Medulla oblongata (tissue), 1 donor: ENCODE results near the gene TRIM44.
"Not testable (repeated sequence)": the region's sequence is repeated elsewhere in the genome, so short reads cannot be mapped to it uniquely, and the experiment has no call there.

ENCODE experiments used
- DNase-seq: peaks from one replicate; pipeline ENCODE4 v3.0.0-alpha.2; 2015; ENCODE audit errors: extremely low spot score

Gene TRIM44

DNA sequence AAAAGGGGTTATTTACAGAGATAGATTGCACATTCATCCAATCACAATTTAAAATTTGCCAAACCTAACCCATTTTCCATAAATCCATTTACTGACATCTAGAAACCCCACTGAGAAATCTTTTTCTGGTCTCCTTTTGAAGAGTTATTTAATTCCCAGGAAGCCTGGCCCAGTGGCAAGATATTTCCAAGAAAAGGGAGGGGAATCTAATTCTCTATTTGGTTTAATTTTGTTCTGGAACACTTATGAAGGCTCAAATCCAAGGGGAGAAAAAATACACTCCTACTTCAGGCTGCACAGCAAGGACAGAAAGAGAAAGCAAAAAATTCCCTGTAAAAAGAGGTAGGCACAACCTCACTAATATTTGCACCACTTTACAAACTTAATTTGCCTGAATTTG lies 193.1 kb downstream of the TRIM44 start:
- DNase-seq: peak; percentile 19

DNA sequence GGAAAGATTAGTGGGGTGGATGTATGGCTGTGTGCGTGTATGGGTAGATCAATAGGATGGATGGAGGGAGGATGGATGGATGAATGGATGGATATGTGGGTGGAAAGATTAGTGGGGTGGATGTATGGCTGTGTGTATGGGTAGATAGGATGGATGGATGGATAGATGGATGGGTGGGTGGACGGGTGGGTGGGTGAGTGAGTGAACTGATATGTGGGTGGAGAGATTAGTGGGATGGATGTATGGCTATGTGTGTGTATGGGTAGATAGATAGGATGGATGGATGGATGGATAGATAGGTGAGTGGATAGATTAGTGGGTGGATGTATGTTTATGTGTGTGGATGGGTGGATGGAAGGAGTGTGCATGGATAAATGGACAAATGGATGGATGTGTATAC lies 193.7 kb downstream of the TRIM44 start:
- DNase-seq: no peak

DNA sequence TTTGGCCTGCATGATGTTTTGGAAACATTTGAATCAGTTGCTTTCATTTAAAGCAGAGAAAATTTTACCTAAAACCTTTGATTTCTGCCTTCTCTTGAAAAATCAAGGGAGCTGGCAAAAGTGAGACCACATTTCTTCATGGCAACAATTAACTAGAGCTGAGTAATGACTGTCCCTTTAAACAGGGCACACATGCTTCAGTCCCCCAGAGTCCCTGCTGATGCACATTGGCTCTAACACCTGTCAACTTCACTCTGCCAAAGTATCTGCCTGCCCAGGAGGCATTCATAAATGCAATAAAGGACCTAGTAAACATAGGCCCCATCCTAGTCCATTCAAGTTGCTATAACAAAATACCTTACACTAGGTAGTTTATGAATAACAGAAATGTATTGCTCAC lies 194.2 kb downstream of the TRIM44 start:
- DNase-seq: no peak

DNA sequence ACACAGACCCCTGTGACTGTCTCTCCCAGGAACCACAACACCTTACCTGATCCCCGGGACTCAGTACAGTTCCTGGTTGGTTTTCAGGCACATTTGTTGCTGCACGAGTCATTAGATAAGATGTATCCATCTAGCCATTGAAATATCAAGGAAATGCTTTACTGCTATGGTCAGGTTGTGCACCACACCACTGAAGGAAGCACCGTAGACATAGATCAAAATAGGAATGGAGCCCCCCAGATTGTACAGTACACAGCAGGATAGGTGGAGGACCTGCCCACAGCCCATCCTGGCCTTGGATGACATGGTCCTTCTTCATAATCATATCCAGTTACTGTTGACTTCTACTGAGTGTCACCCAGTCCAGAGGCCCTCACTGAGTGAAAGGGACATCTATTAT lies 195.3 kb downstream of the TRIM44 start:
- no peak for DNase-seq

DNA sequence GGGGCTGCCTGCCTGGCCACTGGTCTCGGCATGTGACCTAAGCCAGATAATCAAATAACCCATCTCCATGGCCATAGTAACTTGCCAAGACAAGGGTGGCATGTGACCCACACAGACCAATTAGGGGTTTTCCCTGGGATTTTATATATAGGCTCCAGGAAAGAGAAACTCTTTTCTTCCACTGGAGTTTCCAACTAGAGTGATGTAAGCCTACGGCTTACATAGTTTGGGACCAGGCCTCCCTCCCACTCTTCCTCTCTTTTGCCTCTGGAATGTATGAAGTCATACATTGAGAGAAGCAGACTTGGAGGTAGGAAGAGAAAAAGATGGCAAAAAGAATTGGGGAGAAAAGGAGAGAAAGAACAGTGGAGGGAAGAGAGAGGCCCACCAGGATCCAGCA lies 196.7 kb downstream of the TRIM44 start:
- DNase-seq: no peak

DNA sequence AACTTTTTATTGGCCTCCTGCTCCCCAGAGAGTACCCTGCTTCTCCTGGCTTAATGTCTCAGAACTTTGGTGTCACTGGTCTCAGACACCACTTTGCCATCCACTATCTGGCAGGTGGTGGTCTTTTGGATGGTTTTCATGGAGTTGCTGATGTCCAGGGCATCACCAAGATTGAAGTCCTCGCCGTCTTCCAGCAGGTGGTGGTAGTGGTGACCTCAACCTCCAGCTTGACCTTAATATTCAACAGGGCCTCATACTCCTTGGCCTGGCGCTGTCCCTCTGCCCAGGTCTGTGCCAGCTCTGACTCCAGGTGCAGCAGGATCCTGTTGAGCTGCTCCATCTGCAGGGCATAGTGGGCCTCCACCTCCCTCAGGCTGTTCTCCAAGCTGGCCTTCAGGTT lies 197.6 kb downstream of the TRIM44 start:
- DNase-seq: not testable (repeated sequence)

DNA sequence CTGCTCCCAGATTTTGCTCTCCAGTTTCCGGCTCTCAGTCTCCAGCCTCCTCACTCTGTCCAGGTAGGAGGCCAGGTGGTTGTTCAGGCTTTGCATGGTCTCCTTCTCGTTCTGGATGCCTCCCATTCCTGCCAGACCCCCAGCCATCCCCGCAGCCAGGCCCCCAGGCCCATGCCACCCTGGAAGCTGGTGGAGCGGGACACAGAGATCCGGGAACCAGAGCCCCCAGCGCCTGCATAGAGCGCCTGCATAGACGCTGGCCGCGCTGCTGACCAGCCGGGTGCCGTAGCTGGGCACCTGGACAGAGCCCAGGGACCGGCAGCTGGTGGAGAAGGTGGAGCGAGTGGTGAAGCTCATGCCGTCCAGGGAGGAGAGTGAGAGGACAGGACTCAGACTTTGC lies 198.6 kb downstream of the TRIM44 start:
- DNase-seq: no peak

DNA sequence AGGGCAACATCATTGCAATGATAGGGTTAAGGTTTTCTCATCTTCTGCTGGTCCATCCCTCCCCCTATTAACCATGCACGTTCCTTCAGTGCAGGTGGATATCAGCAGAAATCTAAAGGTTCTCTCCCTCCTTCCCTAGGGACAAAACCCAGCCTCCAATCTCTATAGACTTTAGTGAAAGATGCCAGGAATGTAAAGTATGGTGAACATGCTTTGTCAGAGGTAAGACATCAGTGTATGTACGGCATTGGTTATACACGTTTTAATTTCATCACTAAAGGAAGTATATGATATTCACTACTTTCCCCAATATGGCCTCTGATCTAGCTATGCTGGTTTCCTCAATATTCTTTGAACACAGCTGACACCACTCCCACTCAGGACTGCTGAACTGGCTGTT lies 200.1 kb downstream of the TRIM44 start:
- DNase-seq: no peak

DNA sequence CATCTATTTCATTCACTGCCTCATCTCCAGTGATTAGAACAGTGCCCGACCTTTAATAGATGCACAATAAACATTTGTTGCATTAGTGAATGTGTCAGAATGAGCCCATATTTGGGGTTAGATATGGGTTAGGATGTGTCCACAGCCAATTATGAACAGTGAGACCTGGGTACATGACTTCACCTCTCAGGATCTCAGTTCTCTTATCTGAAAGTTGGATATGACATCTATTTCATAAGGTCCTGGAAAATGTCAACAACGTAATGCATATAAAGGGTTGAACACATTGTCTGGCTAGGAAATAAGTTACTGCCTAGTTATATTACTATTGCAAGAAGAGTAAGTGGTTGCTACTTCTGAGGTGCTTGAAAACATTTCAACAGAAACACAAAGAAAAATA lies 201.6 kb downstream of the TRIM44 start:
- no peak for DNase-seq

DNA sequence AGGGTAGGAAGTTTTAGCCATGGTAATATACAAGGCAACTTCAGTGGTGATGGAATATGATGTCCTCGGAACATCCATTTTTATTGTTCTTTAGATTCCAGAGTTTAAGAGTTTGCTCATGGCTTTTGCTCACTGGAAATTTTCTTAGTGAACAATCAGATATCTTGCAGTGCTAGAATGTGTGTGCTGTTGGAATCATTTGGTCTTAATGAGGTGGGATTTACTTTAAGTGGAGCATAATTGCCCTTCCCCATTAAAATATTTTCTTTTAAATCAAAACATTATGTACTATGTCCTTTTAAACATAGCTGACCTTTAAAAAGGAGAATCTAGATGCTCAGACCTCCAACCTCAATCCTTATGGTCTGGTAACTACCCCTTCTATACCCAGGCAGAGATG lies 204.0 kb downstream of the TRIM44 start:
- DNase-seq: no peak
